Parathyroid adenoma (tissue), 2 donors: Measurements from ENCODE around the gene NLGN1.

Experiments
- H2AFZ ChIP-seq: fragments of 300-600 bp; sonication (generic); one replicate; pipeline ENCODE4 v1.7.0; 2017; ENCODE audit warnings: antibody characterized with exemption, mild to moderate bottlenecking
- H3K27ac ChIP-seq: fragments of 300-600 bp; sonication (generic); one replicate; pipeline ENCODE4 v1.7.0; 2017
- H3K27me3 ChIP-seq: fragments of 300-600 bp; sonication (generic); one replicate; pipeline ENCODE4 v1.7.0; 2017; ENCODE audit warnings: low read length; ENCODE audit not compliant: control insufficient read depth, insufficient read depth
- H3K36me3 ChIP-seq: fragments of 300-600 bp; sonication (generic); one replicate; pipeline ENCODE4 v1.7.0; 2017; ENCODE audit warnings: low read length; ENCODE audit not compliant: control insufficient read depth, insufficient read depth
- H3K4me1 ChIP-seq: fragments of 300-600 bp; sonication (generic); one replicate; pipeline ENCODE4 v1.7.0; 2017; ENCODE audit warnings: control low read depth
- H3K4me2 ChIP-seq: fragments of 300-600 bp; sonication (generic); one replicate; pipeline ENCODE4 v1.7.0; 2017; ENCODE audit warnings: low read length
- H3K4me3 ChIP-seq: fragments of 300-600 bp; sonication (generic); one replicate; pipeline ENCODE4 v1.7.0; 2017; ENCODE audit warnings: low read depth, low read length
- H3K79me2 ChIP-seq: fragments of 300-600 bp; sonication (generic); one replicate; pipeline ENCODE4 v1.7.0; 2017; ENCODE audit warnings: control low read depth
- H3K9ac ChIP-seq: fragments of 300-600 bp; sonication (generic); one replicate; pipeline ENCODE4 v1.7.0; 2017; ENCODE audit warnings: mild to moderate bottlenecking
- H3K9me3 ChIP-seq: fragments of 300-600 bp; sonication (generic); one replicate; pipeline ENCODE4 v1.7.0; 2017; ENCODE audit warnings: low read length; ENCODE audit not compliant: control insufficient read depth
- CTCF ChIP-seq: fragments of 300-600 bp; sonication (generic); IDR thresholded peaks from one replicate; pipeline ENCODE4 v1.7.0; 2017; ENCODE audit warnings: antibody characterized with exemption, mild to moderate bottlenecking
- donor health status: primary hyperparathyroidism.

Gene NLGN1

GRCh38 chr3:174099724-174100123 is 702.2 kb downstream of the NLGN1 start:
- TF ChIP-seq CTCF: no peak
- Histone ChIP-seq H3K4me3 (no peak overlapping the region), H3K79me2 (no peaks in the 10 kb centered on the region), H3K4me1 (no peaks in the 10 kb centered on the region), H3K9ac (no peak overlapping the region), H3K4me2 (no peak overlapping the region), H3K9me3 (no peaks in the 10 kb centered on the region), H3K27ac (no peak overlapping the region), H2AFZ (no peak overlapping the region), H3K27me3 (no peaks in the 10 kb centered on the region), H3K36me3 (no peaks in the 10 kb centered on the region)

- Histone ChIP-seq H3K79me2 (no peaks in the 10 kb centered on the region), H3K9ac (no peak overlapping the region), H3K9me3 (no peaks in the 10 kb centered on the region), H3K36me3 (no peaks in the 10 kb centered on the region), H3K27ac (no peak overlapping the region), H3K4me1 (no peaks in the 10 kb centered on the region), H3K4me2 (no peak overlapping the region), H2AFZ (no peak overlapping the region), H3K27me3 (no peaks in the 10 kb centered on the region), H3K4me3 (no peak overlapping the region)
- TF ChIP-seq CTCF: no peak
Measured at GRCh38 chr3:174100744-174101143, 703.2 kb downstream of the NLGN1 start.

- Histone ChIP-seq H3K27me3 (no peaks in the 10 kb centered on the region), H3K4me2 (no peak overlapping the region), H3K79me2 (no peaks in the 10 kb centered on the region), H3K4me3 (no peak overlapping the region), H3K36me3 (no peaks in the 10 kb centered on the region), H3K27ac (no peak overlapping the region), H3K4me1 (no peaks in the 10 kb centered on the region), H3K9me3 (no peaks in the 10 kb centered on the region), H3K9ac (no peak overlapping the region), H2AFZ (no peak overlapping the region)
- TF ChIP-seq CTCF: no peak
Measured at GRCh38 chr3:174101244-174101643, 703.7 kb downstream of the NLGN1 start.

GRCh38 chr3:174102274-174102673 is 704.7 kb downstream of the NLGN1 start:
- Histone ChIP-seq H3K4me1 (no peaks in the 10 kb centered on the region), H3K27me3 (no peaks in the 10 kb centered on the region), H3K4me3 (no peak overlapping the region), H3K79me2 (no peaks in the 10 kb centered on the region), H3K27ac (no peak overlapping the region), H3K36me3 (no peaks in the 10 kb centered on the region), H2AFZ (no peak overlapping the region), H3K4me2 (no peak overlapping the region), H3K9me3 (no peaks in the 10 kb centered on the region), H3K9ac (no peak overlapping the region)
- TF ChIP-seq CTCF: no peak

- H3K9me3 ChIP-seq: no peaks in the 10 kb centered on the region
- H3K27me3 ChIP-seq: no peaks in the 10 kb centered on the region
- no peaks in the 10 kb centered on the region for H3K79me2 ChIP-seq
- H3K4me1 ChIP-seq: no peaks in the 10 kb centered on the region
- H3K4me2 ChIP-seq: no peak overlapping the region
- no peak overlapping the region for H3K9ac ChIP-seq
- no peak overlapping the region for H3K27ac ChIP-seq
- no peak overlapping the region for H2AFZ ChIP-seq
- no peak overlapping the region for H3K4me3 ChIP-seq
- no peaks in the 10 kb centered on the region for H3K36me3 ChIP-seq
- no peak for TF ChIP-seq CTCF
Measured at GRCh38 chr3:174102866-174103265, 705.3 kb downstream of the NLGN1 start.
